ENCODE data around the gene STRN3.

STRN3 gene

DNA sequence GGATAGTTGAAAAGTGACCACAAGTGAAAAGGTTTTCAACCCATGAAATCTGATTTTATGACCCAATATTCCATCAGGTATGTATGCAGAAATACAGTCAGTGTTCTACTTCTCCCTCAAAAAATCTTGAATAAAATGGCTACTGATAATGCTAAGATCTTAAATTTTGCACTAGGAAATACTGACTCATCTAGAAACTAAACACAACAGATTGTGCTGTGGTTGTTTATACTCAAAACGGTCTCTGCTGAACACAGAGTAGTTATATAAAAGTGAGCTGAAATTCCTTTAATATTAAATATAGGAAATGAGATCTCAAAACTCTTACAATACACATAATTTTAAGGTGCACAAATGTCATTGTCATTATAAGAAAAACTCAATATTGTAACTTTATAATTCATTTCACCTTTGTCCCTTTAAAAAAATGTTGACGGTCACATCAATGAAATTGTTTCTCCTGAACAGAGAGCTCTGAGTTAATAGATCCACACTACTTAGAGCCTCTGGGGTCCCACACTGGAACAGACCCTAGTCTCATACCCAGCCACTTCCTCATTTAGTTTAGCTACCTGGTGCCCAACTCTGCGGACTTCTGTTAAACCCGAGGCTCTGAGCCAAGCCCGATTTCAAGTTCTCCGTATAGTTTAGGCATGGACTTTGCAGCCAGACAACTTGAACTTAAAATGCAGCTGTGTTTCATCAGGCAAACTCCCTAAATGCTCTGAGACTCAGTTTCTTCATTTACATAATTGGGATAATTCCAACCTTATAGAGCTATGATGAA is 142.5 kb downstream of the STRN3 start:
- no peak for DNase-seq (ENCODE audit: low spot score in 2 of 2)
- H3K27me3 Mint-ChIP-seq: no peaks in the 10 kb centered on the region
- peak overlapping the region; percentile 35 for H3K27ac Mint-ChIP-seq
- peaks cover 14% of the 10 kb centered on the region for H3K36me3 Mint-ChIP-seq
- H3K9me3 Mint-ChIP-seq: no peaks in the 10 kb centered on the region
- no peak overlapping the region for H3K4me3 Mint-ChIP-seq
- peaks cover 4% of the 10 kb centered on the region for H3K4me1 Mint-ChIP-seq
- no peak for ATAC-seq (ENCODE audit: low read depth)

DNA sequence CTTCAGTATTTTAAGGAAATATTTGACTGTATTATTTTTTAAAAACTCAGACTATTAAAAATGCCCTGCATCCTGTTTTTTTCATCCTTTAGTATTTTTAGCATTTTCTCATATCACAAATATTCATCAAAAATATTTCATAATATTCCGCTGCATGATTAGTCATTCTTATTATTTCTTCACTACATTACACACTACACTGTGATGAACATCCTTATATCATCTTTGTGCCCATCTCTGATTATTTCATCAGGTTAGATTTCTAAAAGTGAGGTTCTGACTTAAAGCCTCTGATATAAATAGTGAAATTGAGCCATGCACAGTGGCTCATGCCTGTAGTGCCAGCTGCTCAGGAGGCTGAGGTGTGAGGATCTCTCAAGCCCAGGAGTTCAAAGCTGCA is 143.7 kb downstream of the STRN3 start:
- Mint-ChIP-seq H3K9me3 (no peaks in the 10 kb centered on the region), H3K36me3 (peaks cover 10% of the 10 kb centered on the region), H3K4me3 (no peak overlapping the region), H3K27ac (no peak overlapping the region), H3K27me3 (no peaks in the 10 kb centered on the region), H3K4me1 (no peaks in the 10 kb centered on the region)
- ATAC-seq (ENCODE audit: low read depth) (no peak), DNase-seq (ENCODE audit: low spot score in 2 of 2) (no peak)

DNA sequence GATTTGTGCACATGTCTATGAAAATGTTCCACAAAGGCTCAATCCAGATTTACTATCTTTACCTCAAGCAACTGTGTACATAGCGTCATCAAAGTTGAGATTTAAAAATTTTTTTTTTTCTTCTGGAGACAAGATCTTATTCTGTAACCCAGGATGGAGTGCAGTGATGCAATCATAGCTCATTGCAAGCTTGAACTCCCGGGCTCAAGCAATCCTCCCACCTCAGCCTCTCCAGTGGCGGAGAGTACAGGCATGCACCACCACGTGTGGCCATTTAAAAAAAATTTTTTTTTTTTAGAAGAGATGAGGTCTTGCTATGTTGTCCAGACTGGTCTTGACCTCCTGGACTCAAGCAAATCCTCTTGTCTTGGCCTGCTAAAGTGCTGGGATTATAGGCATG is 149.5 kb downstream of the STRN3 start:
- Mint-ChIP-seq H3K4me1 (peaks cover 14% of the 10 kb centered on the region), H3K36me3 (peaks cover 3% of the 10 kb centered on the region), H3K9me3 (no peaks in the 10 kb centered on the region), H3K27me3 (peaks cover 2% of the 10 kb centered on the region), H3K4me3 (peak overlapping the region; percentile 14), H3K27ac (no peak overlapping the region)
- no peak for DNase-seq (ENCODE audit: low spot score in 2 of 2)
- ATAC-seq (ENCODE audit: low read depth): no peak

DNA sequence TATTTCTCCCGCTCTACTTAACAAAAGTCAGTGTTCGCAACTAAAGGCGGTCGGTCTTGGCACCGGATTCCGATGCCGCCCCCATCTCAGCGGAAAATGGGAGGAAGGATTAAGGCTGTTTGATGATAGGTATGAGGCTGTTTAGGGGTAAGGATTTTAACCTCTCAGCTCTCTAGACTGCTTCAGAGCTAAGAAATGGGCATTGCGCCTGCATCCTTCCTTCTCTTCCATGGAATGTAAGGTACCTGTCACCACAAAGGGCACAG is 150.5 kb downstream of the STRN3 start:
- Mint-ChIP-seq H3K36me3 (peaks cover 1% of the 10 kb centered on the region), H3K9me3 (no peaks in the 10 kb centered on the region), H3K27ac (peak overlapping the region; percentile 36), H3K27me3 (peaks cover 2% of the 10 kb centered on the region), H3K4me3 (peak overlapping the region; percentile 87), H3K4me1 (peaks cover 14% of the 10 kb centered on the region)
- ATAC-seq (ENCODE audit: low read depth): no peak
- DNase-seq (ENCODE audit: low spot score in 2 of 2): no peak

DNA sequence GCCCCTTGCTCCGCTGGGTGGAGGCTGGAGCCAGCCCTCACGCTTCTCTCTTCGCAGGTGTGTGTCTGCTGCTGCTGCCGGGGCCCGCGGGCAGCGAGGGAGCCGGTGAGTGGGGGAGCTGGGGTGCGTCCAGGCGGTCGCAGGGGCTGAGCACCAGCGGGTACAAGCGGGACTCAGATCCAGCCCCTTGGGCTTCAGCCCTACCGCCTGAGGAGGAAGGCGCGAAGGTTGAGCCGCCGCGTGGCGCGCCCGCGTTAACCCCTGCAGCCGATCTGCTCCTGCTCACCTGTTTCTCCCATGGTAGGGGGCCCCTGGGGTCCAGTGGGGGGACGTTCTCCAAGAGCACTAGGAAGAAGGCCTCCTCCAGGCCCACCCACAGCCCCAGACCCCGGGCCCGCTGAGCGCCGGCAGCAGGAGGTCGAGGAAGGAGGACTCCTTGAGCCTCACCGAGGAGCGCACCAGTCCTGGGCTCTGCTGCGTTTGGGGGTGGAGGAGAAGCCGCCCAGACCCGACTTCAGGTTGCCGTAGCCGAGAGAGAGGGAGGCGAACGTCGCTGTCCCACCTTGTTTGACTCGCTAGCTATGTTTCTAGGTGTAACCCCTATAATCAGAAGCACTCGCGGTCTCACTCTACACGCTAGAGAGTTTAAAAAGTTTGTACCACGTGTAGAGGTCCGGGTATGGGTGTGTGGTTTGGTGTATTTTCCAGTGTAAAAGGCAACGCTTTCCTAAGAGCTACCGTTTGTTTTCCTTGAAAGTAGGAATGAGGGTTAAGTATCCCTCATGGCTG is 151.0 kb downstream of the STRN3 start:
- Mint-ChIP-seq H3K27me3 (peaks cover 2% of the 10 kb centered on the region), H3K9me3 (no peaks in the 10 kb centered on the region), H3K4me1 (peaks cover 14% of the 10 kb centered on the region), H3K27ac (peak overlapping the region; percentile 36), H3K36me3 (peaks cover 1% of the 10 kb centered on the region), H3K4me3 (peak overlapping the region; percentile 87)
- DNase-seq (ENCODE audit: low spot score in 2 of 2) (peak; percentile 10 to 37), ATAC-seq (ENCODE audit: low read depth) (peak; percentile 29)

DNA sequence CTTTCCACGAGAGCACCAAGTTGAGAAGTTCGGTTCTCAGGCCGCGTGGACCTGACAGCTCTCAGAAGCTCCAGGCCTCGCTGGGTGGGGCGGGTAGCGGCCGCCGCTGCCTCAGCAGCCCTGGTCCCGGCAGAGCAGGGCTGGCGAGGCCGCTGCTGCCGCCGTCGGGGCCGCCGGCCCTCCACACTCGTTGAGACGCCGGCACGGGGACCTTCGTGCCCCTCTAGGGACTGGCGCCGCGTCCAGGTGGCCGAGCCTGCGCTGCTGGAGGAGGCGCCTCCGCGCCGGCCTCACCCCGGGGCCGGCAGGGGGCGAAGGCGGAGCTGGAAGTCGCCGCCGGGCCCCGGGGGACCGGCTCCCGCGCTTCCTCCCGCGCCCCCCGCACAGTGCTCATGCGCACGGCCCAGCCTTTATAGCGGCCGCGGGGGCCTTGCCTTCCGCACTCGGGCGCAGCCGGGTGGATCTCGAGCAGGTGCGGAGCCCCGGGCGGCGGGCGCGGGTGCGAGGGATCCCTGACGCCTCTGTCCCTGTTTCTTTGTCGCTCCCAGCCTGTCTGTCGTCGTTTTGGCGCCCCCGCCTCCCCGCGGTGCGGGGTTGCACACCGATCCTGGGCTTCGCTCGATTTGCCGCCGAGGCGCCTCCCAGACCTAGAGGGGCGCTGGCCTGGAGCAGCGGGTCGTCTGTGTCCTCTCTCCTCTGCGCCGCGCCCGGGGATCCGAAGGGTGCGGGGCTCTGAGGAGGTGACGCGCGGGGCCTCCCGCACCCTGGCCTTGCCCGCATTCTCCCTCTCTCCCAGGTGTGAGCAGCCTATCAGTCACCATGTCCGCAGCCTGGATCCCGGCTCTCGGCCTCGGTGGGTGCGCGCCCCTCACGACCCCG is 151.8 kb downstream of the STRN3 start, which contains the start of gene COCH:
Gene COCH, plus strand, starts transcription at position 440 of the 879 bp plus-strand sequence. Its CDS starts 380 bp downstream, at position 820.
- H3K27me3 Mint-ChIP-seq: peaks cover 2% of the 10 kb centered on the region
- H3K36me3 Mint-ChIP-seq: no peaks in the 10 kb centered on the region
- peak within 1 kb of the TSS; percentile 58 for H3K27ac Mint-ChIP-seq
- H3K9me3 Mint-ChIP-seq: no peaks in the 10 kb centered on the region
- DNase-seq (ENCODE audit: low spot score in 2 of 2) (peak; percentile 49 to 64), ATAC-seq (ENCODE audit: low read depth) (peak; percentile 78)
- H3K4me1 Mint-ChIP-seq: peaks cover 14% of the 10 kb centered on the region
- peak within 1 kb of the TSS; percentile 87 for H3K4me3 Mint-ChIP-seq

DNA sequence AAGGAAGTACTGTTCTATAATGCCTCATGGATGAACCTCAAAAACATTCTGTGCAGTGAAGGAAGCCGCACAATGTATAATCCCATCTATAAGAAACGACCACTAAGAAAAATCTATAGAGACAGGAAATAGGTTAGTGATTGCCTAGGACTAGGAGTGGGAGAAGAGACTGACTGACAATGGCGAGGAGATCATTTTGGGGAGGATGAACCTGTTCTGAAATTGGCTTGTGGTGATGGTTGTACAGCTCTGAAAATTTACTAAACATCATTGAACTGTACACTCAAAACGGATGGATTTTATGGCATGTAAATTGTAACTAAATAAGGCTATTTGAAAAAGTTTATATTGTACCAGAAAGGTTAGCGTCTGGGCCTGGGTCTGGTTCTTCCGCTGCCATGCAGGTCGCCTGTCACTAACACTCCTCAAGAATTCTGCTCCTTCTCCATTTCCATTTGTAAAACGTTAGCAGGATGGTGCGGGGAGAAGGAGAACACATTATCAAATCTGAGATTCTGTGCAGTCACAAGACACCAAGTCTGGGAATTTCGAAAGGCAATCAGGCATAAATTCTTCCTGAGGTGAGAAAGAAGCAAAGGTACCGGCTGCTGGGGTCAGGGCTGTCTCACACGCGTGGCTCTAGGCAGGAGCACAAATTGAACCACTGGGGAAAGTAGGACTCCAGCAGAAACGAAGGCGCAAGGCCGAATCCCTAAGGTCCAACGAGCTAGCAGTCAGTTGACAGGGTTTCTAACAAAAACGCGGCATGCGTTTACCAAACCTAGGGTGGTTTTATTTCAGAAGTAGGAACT is 152.7 kb downstream of the STRN3 start:
- peaks cover 14% of the 10 kb centered on the region for H3K4me1 Mint-ChIP-seq
- no peaks in the 10 kb centered on the region for H3K36me3 Mint-ChIP-seq
- H3K27ac Mint-ChIP-seq: peak overlapping the region; percentile 58
- no peaks in the 10 kb centered on the region for H3K9me3 Mint-ChIP-seq
- no peak for ATAC-seq (ENCODE audit: low read depth)
- H3K27me3 Mint-ChIP-seq: peaks cover 2% of the 10 kb centered on the region
- no peak for DNase-seq (ENCODE audit: low spot score in 2 of 2)
- H3K4me3 Mint-ChIP-seq: peak overlapping the region; percentile 77

DNA sequence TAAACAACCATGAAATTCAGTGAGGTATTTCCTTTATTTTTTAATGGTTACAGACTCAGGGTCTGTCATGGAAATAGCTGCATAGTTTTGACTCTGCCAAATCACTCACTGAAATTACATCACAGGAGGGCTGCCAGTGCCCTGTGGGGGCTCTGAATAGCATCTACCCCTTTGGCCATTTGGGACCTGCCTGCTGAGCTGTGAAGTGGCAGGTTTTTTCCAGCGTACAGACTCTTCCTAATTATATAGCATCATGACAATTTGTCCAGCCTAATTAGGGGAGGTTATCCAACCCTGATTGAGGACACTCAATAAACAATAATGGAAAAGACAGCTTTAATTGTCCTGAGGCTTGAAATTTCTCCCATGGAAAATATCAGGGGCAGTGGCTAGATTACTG is 153.6 kb downstream of the STRN3 start:
- no peak for ATAC-seq (ENCODE audit: low read depth)
- DNase-seq (ENCODE audit: low spot score in 2 of 2): no peak
- H3K27me3 Mint-ChIP-seq: peaks cover 2% of the 10 kb centered on the region
- no peaks in the 10 kb centered on the region for H3K36me3 Mint-ChIP-seq
- H3K4me1 Mint-ChIP-seq: peaks cover 14% of the 10 kb centered on the region
- H3K27ac Mint-ChIP-seq: no peak overlapping the region
- no peaks in the 10 kb centered on the region for H3K9me3 Mint-ChIP-seq
- H3K4me3 Mint-ChIP-seq: peak overlapping the region; percentile 8

DNA sequence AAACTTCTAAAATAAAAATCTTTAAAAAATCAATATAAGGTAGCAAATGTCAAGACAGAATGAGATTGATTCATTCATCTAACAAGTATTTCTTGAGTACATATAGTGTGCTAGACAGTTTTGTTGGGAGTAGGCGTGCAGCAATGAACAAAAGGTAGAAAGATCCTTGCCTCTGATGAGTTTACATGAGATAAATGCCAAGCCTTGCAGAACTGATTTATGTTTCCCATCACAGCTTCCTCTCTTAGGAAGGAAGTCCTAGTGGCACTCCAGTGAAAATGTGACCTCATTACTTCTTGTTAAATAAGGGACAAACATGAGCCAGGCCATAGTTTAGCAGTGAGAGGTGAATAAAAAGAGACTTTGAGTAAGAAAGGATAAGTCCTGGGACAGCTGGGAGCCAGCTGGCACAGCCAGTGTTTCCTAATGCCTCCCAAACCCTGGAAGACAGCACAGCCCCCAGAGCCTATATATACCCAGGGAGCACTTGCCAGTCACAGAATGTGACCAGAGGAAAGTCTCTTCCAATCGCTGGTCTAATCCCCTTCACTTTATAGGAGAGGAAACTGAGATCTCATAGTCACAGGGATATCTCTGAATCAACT is 156.5 kb downstream of the STRN3 start:
- DNase-seq (ENCODE audit: low spot score in 2 of 2): no peak
- Mint-ChIP-seq H3K9me3 (no peaks in the 10 kb centered on the region), H3K27me3 (peaks cover 2% of the 10 kb centered on the region), H3K4me3 (no peak overlapping the region), H3K27ac (no peak overlapping the region), H3K4me1 (peaks cover 9% of the 10 kb centered on the region), H3K36me3 (no peaks in the 10 kb centered on the region)
- ATAC-seq (ENCODE audit: low read depth): no peak

DNA sequence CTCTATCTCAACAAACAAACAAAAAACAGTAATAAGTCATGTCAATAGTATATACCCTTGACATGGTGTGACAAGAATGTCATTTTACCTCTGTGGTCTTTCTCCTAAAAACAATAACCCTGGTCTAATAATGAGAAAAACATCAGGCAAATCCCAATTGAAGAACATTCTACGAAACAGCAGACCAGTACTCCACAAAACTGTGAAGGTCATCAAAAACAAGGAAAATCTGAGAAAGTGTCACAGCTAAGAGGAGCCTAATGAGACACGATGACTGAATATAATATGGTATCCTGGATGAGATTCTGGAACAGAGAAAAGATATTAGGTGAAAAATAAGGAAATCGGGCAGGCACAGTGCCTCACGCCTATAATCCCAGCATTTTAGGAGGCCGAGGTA is 157.4 kb downstream of the STRN3 start:
- H3K36me3 Mint-ChIP-seq: no peaks in the 10 kb centered on the region
- no peak for ATAC-seq (ENCODE audit: low read depth)
- no peak overlapping the region for H3K4me3 Mint-ChIP-seq
- peaks cover 12% of the 10 kb centered on the region for H3K4me1 Mint-ChIP-seq
- no peak overlapping the region for H3K27ac Mint-ChIP-seq
- no peak for DNase-seq (ENCODE audit: low spot score in 2 of 2)
- H3K27me3 Mint-ChIP-seq: peaks cover 2% of the 10 kb centered on the region
- H3K9me3 Mint-ChIP-seq: no peaks in the 10 kb centered on the region

DNA sequence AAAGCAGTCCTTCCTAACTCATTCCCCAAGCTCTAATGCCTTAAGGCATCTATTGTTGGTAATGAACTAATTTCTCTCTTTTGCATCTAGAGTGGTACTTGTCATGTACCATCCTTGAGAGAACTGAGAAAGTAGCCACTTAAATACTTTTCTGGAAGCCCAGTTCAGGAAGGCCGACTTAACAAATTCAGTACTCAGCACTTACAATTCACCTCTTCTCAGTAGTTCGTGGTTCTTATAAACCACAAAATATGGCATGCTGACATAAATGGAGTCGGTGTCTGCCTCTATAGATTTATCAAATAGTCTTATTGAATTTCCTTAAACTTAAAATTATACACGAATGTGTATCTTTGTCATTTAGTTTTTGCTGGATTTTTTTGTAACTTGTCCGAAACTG is 161.2 kb downstream of the STRN3 start:
- Mint-ChIP-seq H3K9me3 (no peaks in the 10 kb centered on the region), H3K36me3 (no peaks in the 10 kb centered on the region), H3K4me1 (peaks cover 13% of the 10 kb centered on the region), H3K27ac (no peak overlapping the region), H3K27me3 (no peaks in the 10 kb centered on the region), H3K4me3 (no peak overlapping the region)
- DNase-seq (ENCODE audit: low spot score in 2 of 2): no peak
- ATAC-seq (ENCODE audit: low read depth): no peak

DNA sequence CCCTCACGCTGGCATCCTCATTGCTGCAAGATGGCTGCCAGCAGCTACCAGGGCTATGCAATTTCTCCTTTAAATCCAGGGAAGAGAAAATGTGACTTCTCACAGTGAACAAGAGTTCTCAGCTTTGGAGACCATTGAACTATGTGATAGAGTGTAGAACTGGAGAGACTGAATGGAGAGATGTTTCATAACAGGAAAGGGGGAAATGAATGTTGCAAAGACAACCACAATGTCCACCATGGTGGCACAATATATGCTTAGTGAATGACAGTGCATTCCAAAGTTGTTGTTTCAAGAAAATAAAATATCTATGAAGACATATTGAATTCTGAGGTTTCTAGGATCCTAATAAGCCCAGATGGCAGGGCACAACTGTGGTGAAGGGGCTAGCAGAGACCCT is 165.0 kb downstream of the STRN3 start:
- DNase-seq (ENCODE audit: low spot score in 2 of 2) (no peak), ATAC-seq (ENCODE audit: low read depth) (no peak)
- H3K27ac Mint-ChIP-seq: no peak overlapping the region
- H3K4me3 Mint-ChIP-seq: no peak overlapping the region
- H3K27me3 Mint-ChIP-seq: peaks cover 1% of the 10 kb centered on the region
- H3K36me3 Mint-ChIP-seq: no peaks in the 10 kb centered on the region
- no peaks in the 10 kb centered on the region for H3K9me3 Mint-ChIP-seq
- H3K4me1 Mint-ChIP-seq: peaks cover 13% of the 10 kb centered on the region

Data from memory B cell (primary cell).